Activated naive CD4-positive, alpha-beta T cell (primary cell): ENCODE measurements around the gene DBT.

Experiments
- DNase-seq, 4 experiments: peaks; one replicate each; lab custom pipeline; 2025; lab: John Stamatoyannopoulos, UW

The DBT gene

DNA sequence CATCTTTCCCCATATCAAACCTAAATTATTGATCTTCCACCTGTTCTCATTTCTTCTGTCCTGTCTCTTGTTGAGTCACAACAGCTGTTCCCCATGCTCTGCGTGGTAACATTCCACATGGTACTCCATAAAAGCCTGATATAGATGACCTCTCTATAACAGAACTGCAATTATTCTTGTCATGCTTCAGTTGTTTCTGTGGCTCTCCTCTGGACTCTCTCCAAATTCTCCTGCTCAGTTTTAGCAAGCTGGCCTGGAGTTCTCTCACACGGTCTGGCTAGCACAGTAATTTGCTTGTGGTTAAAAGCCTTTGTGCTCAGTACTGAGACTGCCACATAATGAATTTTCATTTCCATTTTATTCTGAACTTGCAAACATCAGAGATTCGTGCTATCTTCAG is 61.0 kb downstream of the DBT start:
- no peak for DNase-seq

DNA sequence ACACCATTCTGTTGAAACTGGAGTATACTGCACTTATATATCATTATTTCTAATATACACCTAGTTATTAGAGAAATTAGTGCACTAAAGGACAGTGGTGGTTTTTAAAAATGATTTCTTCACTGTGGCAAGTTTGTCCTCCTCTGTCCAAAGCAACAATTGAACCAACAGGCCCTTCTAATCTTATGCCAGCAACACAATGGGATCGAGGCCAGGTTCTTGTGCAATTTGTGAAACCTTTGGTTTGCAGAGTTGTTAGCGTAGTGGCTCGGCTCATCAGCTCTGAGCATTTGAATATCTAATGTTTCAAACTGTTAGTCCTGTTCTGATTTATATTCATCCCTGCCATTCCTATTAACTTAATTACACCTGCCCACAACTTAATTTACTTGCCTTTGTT is 61.7 kb downstream of the DBT start:
- no peak for DNase-seq

DNA sequence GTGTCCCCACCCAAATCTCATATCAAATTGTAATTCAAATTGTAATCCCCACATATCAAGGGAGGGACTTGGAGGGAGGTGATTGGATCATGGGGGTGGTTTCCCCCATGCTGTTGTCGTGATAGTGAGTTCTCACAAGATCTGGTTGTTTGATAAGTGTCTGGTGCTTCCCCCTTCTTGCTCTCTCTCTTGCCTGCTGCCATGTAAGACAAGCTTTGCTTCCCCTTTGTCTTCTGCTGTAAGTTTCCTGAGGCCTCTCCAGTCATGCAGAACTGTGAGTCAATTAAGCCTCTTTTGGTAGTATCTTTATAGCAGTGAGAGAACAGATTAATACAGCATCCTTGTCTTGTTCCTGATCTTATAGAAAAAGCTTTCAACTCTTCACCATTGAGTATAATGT is 65.1 kb downstream of the DBT start:
- DNase-seq = no peak

DNA sequence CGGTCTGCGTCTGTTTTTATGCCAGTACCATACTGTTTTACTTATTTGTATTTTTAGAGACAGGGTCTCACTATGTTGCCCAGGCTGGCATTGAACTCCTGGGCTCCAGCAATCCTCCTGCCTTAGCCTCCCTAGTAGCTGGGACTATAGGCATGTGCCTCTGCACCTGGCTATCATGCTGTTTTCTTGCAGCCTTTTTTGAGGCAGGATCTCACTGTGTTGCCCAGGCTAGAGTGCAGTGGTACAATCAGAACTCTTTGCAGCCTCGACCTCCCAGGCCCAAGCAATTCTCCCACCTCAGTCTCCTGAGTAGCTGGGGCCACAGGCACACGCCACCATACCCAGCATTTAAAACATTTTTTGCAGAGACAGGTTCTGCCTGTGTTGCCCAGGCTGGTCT is 66.3 kb downstream of the DBT start:
- DNase-seq = no peak

DNA sequence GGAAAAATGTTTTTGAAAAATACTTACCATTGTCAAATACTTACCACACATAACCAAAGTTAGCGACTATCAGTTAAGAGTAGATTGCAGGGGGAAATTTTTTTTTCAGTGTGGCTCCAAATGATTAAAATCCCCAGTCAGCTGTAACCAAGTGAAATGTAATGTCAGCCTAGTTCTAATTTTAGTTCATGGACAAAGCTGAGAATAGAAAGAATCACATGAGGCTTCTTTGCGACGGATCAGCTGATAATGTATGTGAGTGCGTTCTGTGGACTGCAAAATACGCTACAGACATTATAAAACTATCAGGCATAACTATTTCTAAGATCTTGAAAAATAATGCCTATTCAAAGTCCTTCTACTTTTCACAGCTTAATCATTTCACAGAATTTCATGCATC is 71.5 kb downstream of the DBT start, which contains the start of gene LRRC39:
TSS of gene LRRC39 (minus strand) at position 166 of the 400 bp plus-strand sequence. CDS start 9,740 bp downstream, outside the sequence.
- DNase-seq = no peak

DNA sequence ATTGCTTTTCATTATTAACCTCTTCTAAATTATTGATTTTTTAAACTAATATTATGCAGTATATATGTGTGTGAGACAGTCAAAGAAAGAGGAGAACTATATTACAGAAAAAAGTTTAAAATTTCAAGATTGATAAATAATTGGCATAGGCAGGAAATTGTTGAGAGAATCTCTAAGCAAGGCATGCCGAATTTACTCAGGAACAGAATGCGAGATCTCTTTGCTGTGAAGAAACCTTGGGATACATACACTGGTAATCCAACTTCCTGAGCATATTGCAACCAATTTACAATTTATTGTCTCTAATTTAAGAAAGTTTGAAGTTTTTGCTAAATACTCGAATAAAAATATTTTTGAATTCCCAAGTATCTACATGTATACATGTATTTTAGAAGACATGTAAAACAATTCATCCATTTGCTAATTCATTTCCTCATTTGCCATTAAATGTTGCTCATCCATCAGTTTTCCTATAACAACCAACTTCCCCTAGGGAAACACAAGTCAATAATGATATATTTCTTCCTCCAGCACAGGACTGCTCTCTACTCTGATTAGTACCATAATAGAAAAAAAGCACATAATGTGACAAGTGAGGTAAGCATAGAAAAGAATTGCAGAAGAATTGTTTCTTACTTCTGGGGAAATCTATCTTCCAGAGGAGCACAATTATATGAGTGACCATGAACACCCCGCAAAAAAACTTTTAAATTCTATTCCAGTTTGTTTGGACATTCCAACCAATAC is 72.2 kb downstream of the DBT start:
- no peak for DNase-seq

DNA sequence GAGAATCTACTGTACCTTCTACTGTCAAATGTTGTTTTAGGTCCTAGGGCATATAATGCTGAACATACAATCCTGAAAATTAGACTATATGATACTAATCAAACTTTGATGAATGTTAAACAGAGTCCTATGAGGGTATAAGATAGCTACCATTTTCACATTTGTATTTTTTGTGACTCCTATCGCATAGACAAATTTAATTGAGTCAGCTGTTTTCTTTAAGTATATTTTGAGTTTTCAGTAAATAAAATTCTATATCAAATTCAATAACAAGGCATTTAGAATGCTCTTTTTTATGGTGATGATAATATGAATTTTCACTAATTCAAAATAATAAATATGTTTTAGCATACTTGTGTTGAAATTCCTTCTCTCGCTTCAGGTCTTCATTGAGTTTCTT is 81.6 kb downstream of the DBT start:
- no peak for DNase-seq

DNA sequence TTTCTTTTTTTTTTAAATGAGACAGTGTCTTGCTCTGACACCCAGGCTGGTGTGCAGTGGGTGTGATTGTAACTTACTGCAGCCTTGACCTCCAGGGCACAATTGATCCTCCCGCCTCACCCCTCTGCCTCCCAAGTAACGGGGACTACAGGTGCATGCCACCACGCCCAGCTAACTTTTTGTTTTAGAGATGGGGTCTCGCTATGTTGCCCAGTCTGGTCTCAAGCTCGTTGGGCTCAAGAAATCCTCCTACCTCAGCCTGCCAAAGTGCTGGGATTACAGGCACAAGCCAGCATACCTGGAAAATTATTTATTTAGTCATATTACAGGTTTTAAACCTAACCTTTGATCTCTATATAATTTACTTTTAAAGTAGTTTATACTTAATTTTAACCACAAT is 84.9 kb downstream of the DBT start:
- no peak for DNase-seq

DNA sequence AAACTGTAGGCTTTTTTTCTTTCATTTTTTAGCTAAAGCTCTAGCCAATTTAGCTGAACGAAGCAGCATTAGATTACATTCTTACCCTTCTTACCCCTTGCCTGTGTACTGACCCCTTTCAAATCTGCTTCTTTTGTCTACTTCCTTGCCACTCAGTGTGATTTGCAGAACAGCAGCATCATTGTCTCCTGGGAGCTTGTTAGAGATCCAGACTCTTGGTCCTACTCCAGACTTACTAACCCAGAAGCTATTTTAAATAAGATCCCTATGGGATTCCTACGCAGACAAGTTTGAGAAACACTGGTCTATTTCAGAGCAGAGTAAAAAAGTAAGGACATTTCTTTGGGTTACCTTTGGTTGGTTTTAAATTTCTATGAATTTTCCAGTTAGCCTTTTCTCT is 85.4 kb downstream of the DBT start:
- no peak for DNase-seq

DNA sequence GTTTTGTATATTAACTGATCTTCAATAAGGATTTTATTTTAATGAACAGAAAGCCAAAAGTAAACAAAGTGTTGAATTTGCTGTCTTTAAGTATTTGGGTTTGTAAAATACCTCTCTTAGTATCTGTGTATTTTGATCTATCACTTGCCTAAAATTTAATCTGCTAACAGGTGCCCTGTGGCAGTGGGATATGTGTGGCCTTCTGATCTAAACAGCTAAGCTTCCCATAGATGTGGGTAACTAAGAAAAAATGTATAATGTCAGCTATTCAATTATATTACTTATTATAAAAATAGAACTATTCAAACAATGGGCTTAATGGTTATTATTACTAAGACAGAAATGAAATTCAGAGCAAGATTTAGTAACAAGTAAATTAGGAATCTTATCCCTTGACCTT is 86.8 kb downstream of the DBT start:
- no peak for DNase-seq

DNA sequence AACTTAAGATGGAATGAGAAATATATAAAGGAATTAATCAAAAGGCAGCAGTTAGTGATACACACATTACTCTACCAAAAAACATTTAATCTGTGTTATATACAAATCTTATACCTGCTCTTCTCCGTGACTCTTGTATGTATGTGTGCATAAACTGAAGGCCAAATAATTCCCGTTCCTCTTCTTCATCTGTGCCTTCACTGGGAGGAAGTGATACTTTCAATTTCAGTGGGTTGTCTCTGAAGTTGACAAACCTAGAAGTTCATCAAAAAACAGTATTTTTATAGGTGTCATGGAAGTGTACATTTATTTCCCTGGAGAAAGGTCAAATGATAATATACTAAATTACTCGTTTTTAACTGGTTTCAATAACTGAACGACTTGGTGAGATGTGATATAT is 97.4 kb downstream of the DBT start:
- DNase-seq = no peak

DNA sequence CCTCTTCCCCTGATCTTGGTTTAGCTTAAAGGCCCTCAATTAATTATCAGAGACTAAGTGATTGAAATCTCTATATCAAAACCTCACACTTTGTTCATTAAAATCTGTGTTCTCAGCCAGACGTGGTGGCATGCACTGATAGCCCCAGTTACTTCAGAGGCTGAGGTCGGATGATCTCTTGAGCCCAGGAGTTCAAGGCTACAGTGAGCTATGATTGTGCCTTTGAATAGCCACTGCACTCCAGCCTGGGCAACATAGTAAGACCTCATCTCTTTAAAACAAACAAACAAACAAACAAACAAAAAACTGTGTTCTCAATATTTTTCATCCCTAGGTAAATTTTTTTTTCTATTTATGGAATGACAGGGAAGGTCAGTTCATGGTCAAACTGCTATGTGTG is 98.0 kb downstream of the DBT start:
- DNase-seq = no peak

DNA sequence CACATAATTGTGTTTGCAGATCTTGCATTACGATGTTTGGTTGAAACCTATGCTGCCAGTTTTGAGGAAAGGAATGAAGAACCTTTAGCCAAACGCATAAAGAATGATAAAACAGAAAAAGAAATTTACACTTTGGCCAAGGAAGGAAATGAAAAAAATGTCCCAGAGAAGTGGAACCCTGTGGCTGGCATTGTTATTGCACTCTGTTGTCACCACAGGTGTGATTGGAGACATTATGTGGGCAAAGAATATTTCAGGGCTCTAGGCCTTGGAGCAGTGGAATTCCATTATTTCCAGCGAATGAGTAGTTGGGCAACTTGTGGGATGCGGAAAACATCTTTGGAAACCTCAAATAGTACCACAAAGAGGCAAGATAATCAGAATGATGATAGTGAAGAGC is 101.8 kb downstream of the DBT start:
- no peak for DNase-seq

DNA sequence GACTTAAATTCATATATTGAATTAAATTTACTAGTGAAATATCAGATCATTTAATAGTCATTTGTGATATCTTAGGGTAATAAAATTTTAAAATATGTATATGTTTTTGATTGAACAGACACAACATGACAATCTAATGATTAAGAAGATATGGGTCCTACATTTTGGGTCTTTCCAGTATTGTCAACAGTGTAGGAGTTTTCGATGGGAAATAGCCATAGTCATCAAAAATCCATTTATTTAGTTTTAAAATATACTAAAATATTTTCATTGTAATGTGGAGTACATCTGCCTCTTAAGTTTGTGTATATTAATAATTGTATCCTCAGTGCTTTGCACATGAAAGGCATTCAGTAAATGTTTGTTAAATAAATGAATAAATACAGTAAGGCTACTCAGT is 102.7 kb downstream of the DBT start:
- no peak for DNase-seq

DNA sequence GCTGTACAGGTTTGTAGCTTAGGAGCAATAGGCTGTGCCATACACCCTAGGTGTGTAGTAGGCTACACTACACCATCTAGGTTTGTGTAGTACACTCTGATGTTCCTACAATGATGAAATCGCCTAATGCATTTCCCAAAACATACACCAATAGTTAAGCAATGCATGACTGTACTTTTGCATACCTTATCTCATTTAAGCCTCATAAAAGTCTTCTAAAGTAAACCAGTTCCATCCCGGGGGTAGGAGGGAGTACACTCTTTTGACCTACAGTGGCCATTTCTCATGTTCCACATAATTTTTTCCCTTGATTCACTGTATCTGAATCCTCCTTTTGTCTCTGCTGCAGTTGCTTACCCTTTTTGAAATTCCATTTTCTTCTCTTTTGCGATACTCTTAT is 104.5 kb downstream of the DBT start:
- no peak for DNase-seq

DNA sequence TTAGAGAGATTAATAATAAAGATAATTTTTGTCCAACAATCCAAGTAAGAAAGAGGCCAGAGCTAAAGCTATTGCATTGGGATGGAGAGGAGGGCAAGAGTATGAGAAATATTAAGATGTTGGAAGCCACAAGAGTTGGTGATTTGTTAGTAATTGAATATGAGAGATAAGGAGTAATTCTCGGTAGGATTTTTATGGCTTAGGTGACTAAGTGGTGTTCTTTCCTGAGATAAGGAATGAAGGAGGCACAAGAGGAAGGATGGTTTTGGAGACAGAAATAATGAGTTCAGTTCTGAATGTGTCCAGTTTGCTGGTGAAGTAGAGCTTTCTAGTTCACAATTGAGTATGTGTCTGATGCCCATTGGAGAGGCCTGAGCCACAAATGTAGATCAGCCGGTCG is 107.3 kb downstream of the DBT start:
- no peak for DNase-seq

DNA sequence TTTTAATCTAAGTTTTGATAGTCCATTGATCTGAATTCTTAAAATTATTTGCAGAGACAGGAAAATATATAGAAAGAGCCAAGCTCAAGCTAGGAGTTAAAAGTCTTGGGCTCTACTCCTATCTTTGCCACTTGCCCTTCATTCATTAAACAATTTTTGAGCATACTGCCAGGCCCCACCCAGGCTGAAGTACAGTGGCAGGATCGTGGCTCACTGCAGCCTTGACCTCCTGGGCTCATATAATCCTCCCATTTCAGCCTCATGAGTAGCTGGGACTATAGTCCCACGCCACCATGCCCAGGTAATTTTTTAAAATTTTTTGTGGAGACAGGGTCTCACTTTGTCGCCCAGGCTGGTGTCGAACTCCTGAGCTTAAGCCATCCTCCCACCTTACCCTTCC is 108.4 kb downstream of the DBT start:
- no peak for DNase-seq

DNA sequence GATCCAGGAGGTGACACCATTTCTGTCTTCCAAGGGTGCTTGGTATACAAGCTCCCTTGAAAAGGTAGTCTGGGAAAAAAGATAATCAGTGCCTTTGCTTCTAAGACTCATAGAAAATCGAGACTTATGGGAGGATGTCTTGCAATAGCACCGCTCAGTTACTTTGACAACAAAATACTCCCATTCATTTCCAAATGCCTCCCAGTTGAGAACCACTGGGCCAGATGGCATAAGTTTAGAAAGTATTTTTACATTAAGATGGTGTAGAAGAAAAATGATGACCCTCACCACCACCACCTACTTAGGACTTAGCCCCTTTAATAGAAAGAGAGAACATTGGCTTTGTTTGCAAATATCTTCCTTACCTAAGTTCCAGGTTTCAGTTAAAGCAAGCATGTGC is 112.0 kb downstream of the DBT start:
- no peak for DNase-seq
